Spinal cord (tissue), 10 donors: Measurements from ENCODE around the gene MYO1D. TPM values are rescaled to one million over a fixed set of nuclear protein-coding genes. Genes with fewer than 3 reads are reported as not detected.
"Not testable (repeated sequence)": the region's sequence is repeated elsewhere in the genome, so short reads cannot be mapped to it uniquely, and the experiment has no call there.

Experiments
- DNase-seq, 6 donors: peaks; one replicate each; pipeline versions ENCODE4 v3.0.0 to v3.0.0-alpha.2; 2013 to 2015; ENCODE audit warnings: low spot score in 6 of 6, low read depth in 4 of 6
- H3K27ac ChIP-seq: one replicate; pipeline ENCODE4 v1.5.1; 2013; ENCODE audit warnings: low read depth, low read length, control low read depth
- H3K27me3 ChIP-seq: one replicate; pipeline ENCODE4 v1.6.1; 2013; ENCODE audit warnings: low read length; ENCODE audit not compliant: control insufficient read depth, insufficient read depth
- H3K36me3 ChIP-seq: one replicate; pipeline ENCODE4 v1.6.1; 2013; ENCODE audit warnings: low read length; ENCODE audit not compliant: control insufficient read depth, insufficient read depth
- H3K4me1 ChIP-seq: one replicate; pipeline ENCODE4 v1.6.1; 2013; ENCODE audit warnings: low read length; ENCODE audit not compliant: control insufficient read depth, insufficient read depth
- H3K4me3 ChIP-seq: one replicate; pipeline ENCODE4 v1.5.1; 2013; ENCODE audit warnings: low read depth, low read length, control low read depth
- H3K9me3 ChIP-seq: one replicate; pipeline ENCODE4 v1.6.1; 2013; ENCODE audit warnings: low read length; ENCODE audit not compliant: control insufficient read depth, insufficient read depth
- WGBS: methylation state at CpG from one replicate; pipeline ENCODE4 v1.1.5; 2013; ENCODE audit warnings: missing lambda C conversion rate; ENCODE audit not compliant: insufficient coverage; 5-methylcytosine and 5-hydroxymethylcytosine counted together
- polyA plus RNA-seq, 2 donors: library from polyadenylated mRNA; unstranded; fragments of 120-200 nt; gene quantifications; one replicate each; pipeline ENCODE4 v1.2.1, GENCODE V29; 2013; ENCODE audit not compliant: insufficient read length in 2 of 2
- total RNA-seq, 2 donors: library from RNA; depleted of rRNA in 1 of 2; stranded (reverse); fragments of 120-200 nt in 1 of 2; fragments of >200 nt in 1 of 2; gene quantifications; one replicate each; pipeline versions ENCODE4 v1.2.3 to v1.2.4, GENCODE V29; 2013 to 2014
- donor health status: healthy.

MYO1D gene
- total and polyA plus RNA-seq, 4 donors, result 5.0 to 29.1 (median 9.2) TPM

- no peak overlapping the region for H3K27ac ChIP-seq
- no peaks in the 10 kb centered on the region for H3K36me3 ChIP-seq
- DNase-seq, result no peak
- no peak overlapping the region for H3K4me3 ChIP-seq
- H3K4me1 ChIP-seq, result no peaks in the 10 kb centered on the region
- WGBS, result no CpG with 5 or more reads among the region's 2 CpGs
- no peaks in the 10 kb centered on the region for H3K9me3 ChIP-seq
- H3K27me3 ChIP-seq, result no peaks in the 10 kb centered on the region
Measured at GRCh38 chr17:32899236-32900013, 22.5 kb upstream of the MYO1D start.

DNA sequence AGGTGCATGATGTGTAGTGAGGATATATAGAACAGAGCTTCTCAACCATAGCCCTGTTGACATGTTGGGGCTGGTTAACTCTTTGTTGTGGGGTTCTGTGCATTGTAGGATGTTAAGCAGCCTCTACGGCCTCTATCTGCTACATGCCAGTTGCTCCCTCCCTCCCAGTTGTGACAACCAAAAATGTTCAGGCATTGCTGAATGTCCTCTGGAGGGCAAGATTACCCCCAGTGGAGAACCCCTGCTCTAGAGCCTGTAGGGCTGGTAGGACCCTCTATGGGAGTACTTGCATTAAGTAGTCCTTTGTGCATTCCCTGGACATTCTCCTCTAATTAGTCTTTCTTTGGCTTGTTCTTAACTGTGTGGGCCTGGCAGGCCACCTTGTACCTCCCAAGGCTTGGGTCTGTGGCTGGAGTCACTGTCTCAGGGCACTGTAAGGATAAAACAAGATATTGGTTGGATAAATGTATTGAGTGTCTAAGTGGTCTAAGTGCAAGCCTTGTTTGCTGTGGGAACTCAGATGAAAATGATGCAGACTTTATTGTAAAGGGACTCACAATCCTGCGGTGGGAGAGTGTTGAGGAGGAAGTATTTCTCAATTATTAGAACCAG, 19.8 kb upstream of the MYO1D start:
- WGBS, result no CpG with 5 or more reads among the region's 2 CpGs
- Histone ChIP-seq H3K9me3 (no peaks in the 10 kb centered on the region), H3K4me1 (no peaks in the 10 kb centered on the region), H3K36me3 (no peaks in the 10 kb centered on the region), H3K27me3 (no peaks in the 10 kb centered on the region), H3K27ac (no peak overlapping the region), H3K4me3 (no peak overlapping the region)
- DNase-seq, result no peak

DNA sequence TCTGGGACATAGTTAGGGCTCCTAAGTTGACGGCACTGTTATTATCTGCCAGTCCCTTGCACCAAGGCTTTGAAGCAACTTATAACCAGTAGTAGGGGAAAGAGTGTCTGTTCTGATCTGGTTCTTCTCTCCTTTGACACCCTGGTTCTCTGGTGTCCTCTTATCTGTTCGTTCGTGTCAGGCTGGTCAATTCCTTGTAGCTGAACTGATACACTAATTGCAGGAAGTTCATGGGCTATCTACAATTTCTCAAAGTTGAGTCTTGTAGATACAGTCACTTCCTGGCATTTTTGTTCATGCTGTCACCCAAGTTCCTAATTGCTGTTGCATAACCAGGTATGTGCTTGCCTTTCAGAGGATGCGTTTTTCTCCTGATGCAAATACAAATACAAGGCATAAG, 17.3 kb upstream of the MYO1D start:
- Histone ChIP-seq H3K4me1 (no peaks in the 10 kb centered on the region), H3K4me3 (no peak overlapping the region), H3K27ac (no peak overlapping the region), H3K27me3 (no peaks in the 10 kb centered on the region), H3K36me3 (no peaks in the 10 kb centered on the region), H3K9me3 (no peaks in the 10 kb centered on the region)
- no peak for DNase-seq
- WGBS, result 67% methylated on average over 1 of the region's 4 CpGs

DNA sequence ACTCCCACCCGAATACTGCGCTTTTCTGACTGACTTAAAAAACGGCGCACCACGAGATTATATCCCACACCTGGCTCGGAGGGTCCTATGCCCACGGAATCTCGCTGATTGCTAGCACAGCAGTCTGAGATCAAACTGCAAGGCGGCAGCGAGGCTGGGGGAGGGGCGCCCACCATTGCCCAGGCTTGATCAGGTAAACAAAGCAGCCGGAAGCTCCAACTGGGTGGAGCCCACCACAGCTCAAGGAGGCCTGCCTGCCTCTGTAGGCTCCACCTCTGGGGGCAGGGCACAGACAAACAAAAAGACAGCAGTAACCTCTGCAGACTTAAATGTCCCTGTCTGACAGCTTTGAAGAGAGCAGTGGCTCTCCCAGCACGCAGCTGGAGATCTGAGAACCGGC, 10.5 kb upstream of the MYO1D start:
- WGBS, result no CpG with 5 or more reads among the region's 14 CpGs

GRCh38 chr17:32886951-32887350, 10.0 kb upstream of the MYO1D start:
- not testable (repeated sequence) for H3K27ac ChIP-seq, H3K27me3 ChIP-seq, DNase-seq, H3K4me3 ChIP-seq, H3K4me1 ChIP-seq, H3K36me3 ChIP-seq, H3K9me3 ChIP-seq
- 100% methylated on average over 2 of the region's 16 CpGs for WGBS

More for the DNA sequence above, 10.5 kb upstream of the MYO1D start:
- H3K4me3 ChIP-seq, H3K27me3 ChIP-seq, DNase-seq, H3K36me3 ChIP-seq, H3K4me1 ChIP-seq, H3K9me3 ChIP-seq, H3K27ac ChIP-seq: not testable (repeated sequence)

DNA sequence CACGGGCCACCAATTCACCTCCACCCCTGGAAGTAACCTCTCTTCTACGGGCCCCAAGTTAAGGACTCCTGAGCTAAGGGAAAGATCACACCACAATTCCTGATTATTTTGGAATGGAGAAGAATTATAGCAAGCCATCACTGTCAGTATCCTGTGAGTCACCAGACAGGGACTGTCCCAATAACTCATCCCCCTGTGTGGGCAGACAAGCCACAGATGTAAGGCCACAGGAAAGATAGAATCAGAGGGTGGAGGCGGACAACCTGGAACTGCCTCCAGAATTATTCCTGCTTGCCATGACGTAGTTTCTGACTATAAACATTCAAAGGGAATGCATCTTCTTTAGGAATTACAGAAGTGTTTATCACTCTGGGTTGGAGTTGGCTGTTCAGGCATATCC, 5.8 kb upstream of the MYO1D start:
- H3K27me3 ChIP-seq, result no peaks in the 10 kb centered on the region
- peaks cover 6% of the 10 kb centered on the region for H3K4me1 ChIP-seq
- no peaks in the 10 kb centered on the region for H3K9me3 ChIP-seq
- H3K27ac ChIP-seq, result no peak overlapping the region
- no CpG with 5 or more reads among the region's 4 CpGs for WGBS
- H3K36me3 ChIP-seq, result no peaks in the 10 kb centered on the region
- no peak overlapping the region for H3K4me3 ChIP-seq
- DNase-seq, result no peak

GRCh38 chr17:32882029-32882428, 5.1 kb upstream of the MYO1D start:
- 90% methylated on average over 2 of the region's 6 CpGs for WGBS
- no peak overlapping the region for H3K27ac ChIP-seq
- no peaks in the 10 kb centered on the region for H3K36me3 ChIP-seq
- H3K9me3 ChIP-seq, result no peaks in the 10 kb centered on the region
- no peak for DNase-seq
- no peak overlapping the region for H3K4me3 ChIP-seq
- H3K4me1 ChIP-seq, result peaks cover 10% of the 10 kb centered on the region
- no peaks in the 10 kb centered on the region for H3K27me3 ChIP-seq

GRCh38 chr17:32880671-32881453, 3.9 kb upstream of the MYO1D start:
- Histone ChIP-seq H3K27ac (no peak overlapping the region), H3K4me3 (no peak overlapping the region), H3K27me3 (no peaks in the 10 kb centered on the region), H3K36me3 (no peaks in the 10 kb centered on the region), H3K9me3 (no peaks in the 10 kb centered on the region), H3K4me1 (peaks cover 16% of the 10 kb centered on the region)
- DNase-seq, result no peak
- WGBS, result 74% methylated on average over 5 of the region's 6 CpGs

- H3K36me3 ChIP-seq, result no peaks in the 10 kb centered on the region
- no peak for DNase-seq
- no peaks in the 10 kb centered on the region for H3K9me3 ChIP-seq
- H3K27ac ChIP-seq, result no peak overlapping the region
- H3K4me1 ChIP-seq, result peaks cover 16% of the 10 kb centered on the region
- no peak overlapping the region for H3K4me3 ChIP-seq
- H3K27me3 ChIP-seq, result no peaks in the 10 kb centered on the region
- WGBS, result no CpG with 5 or more reads among the region's 1 CpG
Measured at GRCh38 chr17:32879134-32879533, 2.2 kb upstream of the MYO1D start.
